SU-DHL-6 (cell line): ENCODE data around the gene NTF4.
A peak's percentile ranks its signal among the peaks of the same experiment; 100 is the strongest.
"Not testable (repeated sequence)": the region's sequence is repeated elsewhere in the genome, so short reads cannot be mapped to it uniquely, and the experiment has no call there.

Experiments used
- H2AFZ ChIP-seq: fragments of 200-600 bp; sonication (generic); 2 replicates; pipeline ENCODE4 v1.6.1; 2014; ENCODE audit warnings: low read depth, mild to moderate bottlenecking, moderate library complexity, mixed read lengths, antibody characterized with exemption, low read length; ENCODE audit not compliant: severe bottlenecking
- H3F3A ChIP-seq: fragments of 200-600 bp; shearing (Covaris generic); 2 replicates; pipeline ENCODE4 v1.6.0; 2016; ENCODE audit warnings: antibody characterized with exemption, mild to moderate bottlenecking; ENCODE audit not compliant: insufficient read depth
- H3K27ac ChIP-seq: fragments of 200-600 bp; sonication (generic); 2 replicates; pipeline ENCODE4 v1.5.1; 2016; ENCODE audit warnings: low read depth, mild to moderate bottlenecking, low read length, moderate library complexity, mixed read lengths
- H3K27me3 ChIP-seq: fragments of 200-600 bp; sonication (generic), shearing (Covaris generic); 2 replicates; pipeline ENCODE4 v1.6.0; 2014; ENCODE audit warnings: mild to moderate bottlenecking, low read length
- H3K36me3 ChIP-seq: fragments of 200-600 bp; sonication (generic); 2 replicates; pipeline ENCODE4 v1.6.1; 2014; ENCODE audit warnings: mild to moderate bottlenecking, low read length, mixed read lengths
- H3K4me2 ChIP-seq: fragments of 300-600, 200-600 bp; shearing (Covaris generic), sonication (generic); 2 replicates; pipeline ENCODE4 v1.6.0; 2014; ENCODE audit warnings: low read length, low read depth, mild to moderate bottlenecking; ENCODE audit not compliant: poor library complexity, severe bottlenecking
- H3K4me3 ChIP-seq: fragments of 200-600 bp; sonication (generic); 2 replicates; pipeline ENCODE4 v1.5.1; 2014; ENCODE audit warnings: antibody characterized with exemption, low read length, mild to moderate bottlenecking, mixed read lengths; ENCODE audit not compliant: insufficient read depth, poor library complexity, severe bottlenecking
- H3K79me2 ChIP-seq: fragments of 200-600 bp; sonication (generic); 2 replicates; pipeline ENCODE4 v1.6.1; 2014; ENCODE audit warnings: mild to moderate bottlenecking, low read length, moderate library complexity; ENCODE audit not compliant: insufficient read depth
- H3K9ac ChIP-seq: fragments of 200-600 bp; sonication (generic); 2 replicates; pipeline ENCODE4 v1.7.0; 2014; ENCODE audit warnings: mild to moderate bottlenecking, low read length
- H3K9me2 ChIP-seq: fragments of 200-600 bp; sonication (generic); replicated peaks from 2 replicates; pipeline ENCODE4 v1.6.1; 2014; ENCODE audit warnings: low read length; ENCODE audit not compliant: insufficient read depth
- H3K9me3 ChIP-seq: fragments of 200-600 bp; sonication (generic); 2 replicates; pipeline ENCODE4 v1.6.1; 2014; ENCODE audit warnings: low read length, mixed read lengths; ENCODE audit not compliant: insufficient read depth
- H4K20me1 ChIP-seq: fragments of 200-600 bp; sonication (generic); 2 replicates; pipeline ENCODE4 v1.6.1; 2014; ENCODE audit warnings: low read depth, mild to moderate bottlenecking, antibody characterized with exemption, low read length, moderate library complexity, mixed read lengths
- EZH2phosphoT487 ChIP-seq: fragments of 200-600 bp; sonication (generic), shearing (Covaris generic); conservative IDR thresholded peaks from 2 replicates; pipeline ENCODE4 v1.6.1; 2018; ENCODE audit warnings: mild to moderate bottlenecking, antibody characterized with exemption, low read length, moderate library complexity, mixed read lengths
- TF ChIP-seq, protein P1 (sequence below): fragments of 200-600 bp; sonication (generic); IDR thresholded peaks from one replicate; pipeline ENCODE4 v1.5.1; 2017; ENCODE audit warnings: antibody characterized with exemption, mild to moderate bottlenecking, low read length, moderate library complexity; ENCODE audit not compliant: insufficient read depth, poor library complexity, severe bottlenecking

The NTF4 gene

DNA sequence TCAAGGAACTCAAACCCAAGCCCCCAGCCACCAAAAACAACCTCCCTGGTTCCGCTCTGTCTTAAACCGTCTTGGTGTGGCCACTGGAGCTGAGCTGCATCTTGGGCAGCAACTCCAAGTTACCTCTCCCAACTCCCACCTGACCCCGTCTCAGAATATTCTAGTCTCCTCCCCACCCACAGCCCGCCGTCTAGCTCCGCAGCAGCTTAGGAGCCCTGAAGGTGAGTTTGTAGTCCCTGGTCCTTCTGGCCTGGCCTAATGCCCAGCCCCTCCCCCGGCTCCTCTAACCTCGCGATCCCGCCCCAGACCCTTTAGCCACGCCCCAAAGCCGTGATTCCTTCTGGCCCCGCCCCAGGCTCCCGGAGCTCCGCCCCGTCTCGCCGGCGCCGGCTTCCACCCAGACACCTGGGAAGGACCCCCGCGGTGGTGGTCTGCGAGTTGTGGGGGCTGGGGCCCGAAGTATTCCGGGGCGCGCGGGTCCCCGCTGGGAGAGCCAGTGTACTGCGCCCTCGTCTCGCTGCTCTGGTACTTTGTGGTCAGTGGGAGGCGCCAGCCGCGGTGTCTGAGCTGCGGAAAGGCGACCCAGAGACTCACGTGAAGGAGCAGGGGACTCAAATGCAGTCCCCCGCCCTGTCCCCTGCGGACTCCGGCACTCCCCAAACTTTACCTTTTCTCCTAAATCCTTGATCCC, 45.2 kb downstream of the NTF4 start:
- TF ChIP-seq, protein P1, sequence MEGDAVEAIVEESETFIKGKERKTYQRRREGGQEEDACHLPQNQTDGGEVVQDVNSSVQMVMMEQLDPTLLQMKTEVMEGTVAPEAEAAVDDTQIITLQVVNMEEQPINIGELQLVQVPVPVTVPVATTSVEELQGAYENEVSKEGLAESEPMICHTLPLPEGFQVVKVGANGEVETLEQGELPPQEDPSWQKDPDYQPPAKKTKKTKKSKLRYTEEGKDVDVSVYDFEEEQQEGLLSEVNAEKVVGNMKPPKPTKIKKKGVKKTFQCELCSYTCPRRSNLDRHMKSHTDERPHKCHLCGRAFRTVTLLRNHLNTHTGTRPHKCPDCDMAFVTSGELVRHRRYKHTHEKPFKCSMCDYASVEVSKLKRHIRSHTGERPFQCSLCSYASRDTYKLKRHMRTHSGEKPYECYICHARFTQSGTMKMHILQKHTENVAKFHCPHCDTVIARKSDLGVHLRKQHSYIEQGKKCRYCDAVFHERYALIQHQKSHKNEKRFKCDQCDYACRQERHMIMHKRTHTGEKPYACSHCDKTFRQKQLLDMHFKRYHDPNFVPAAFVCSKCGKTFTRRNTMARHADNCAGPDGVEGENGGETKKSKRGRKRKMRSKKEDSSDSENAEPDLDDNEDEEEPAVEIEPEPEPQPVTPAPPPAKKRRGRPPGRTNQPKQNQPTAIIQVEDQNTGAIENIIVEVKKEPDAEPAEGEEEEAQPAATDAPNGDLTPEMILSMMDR, result no peak
- no peak for TF ChIP-seq EZH2phosphoT487
- H2AFZ ChIP-seq, result no peak overlapping the region

DNA sequence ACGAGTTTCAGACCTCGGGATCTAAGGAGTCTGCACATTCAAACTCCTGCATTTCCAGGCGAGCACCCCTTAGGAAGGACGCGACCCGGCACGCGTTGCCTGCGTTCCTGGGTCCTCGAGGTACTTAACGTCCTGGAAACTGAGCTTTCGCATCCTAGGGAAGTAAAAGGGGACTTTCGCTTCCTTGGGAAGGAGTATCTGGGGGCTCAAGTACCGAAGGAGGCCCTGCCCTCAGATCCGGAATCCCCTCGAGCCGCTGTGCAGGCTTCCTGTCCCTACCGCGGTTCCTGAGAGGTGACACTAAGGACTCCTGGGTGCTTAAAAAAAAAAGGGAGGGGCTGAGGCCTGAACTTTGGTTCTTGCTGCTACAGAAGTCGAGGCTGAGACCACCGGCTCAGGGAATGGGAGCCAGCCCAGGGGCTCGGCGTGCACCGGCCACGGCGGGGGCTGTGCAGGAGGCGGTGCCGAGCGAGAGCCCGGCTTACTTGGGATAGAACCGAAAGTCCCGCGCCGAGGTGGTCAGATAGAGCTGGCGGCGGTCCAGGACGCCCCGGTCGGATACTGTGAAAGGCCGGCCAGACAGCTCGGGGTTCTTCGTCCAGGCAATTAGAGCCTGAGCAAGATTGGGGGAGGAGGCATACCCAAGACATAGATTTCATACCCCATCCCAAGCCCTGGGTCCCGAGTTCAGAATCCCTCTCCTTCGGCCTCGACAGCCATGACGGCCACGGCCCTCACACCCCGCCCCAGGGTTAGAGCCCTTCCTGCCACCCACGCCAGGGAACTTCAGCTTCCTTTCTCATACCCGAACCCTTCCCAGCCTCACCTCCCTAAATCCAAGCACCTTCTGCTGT, 46.0 kb downstream of the NTF4 start:
- not testable (repeated sequence) for H3K9me3 ChIP-seq, H3F3A ChIP-seq, H2AFZ ChIP-seq, H3K36me3 ChIP-seq, H3K4me3 ChIP-seq, H3K27ac ChIP-seq, H3K27me3 ChIP-seq, H4K20me1 ChIP-seq, H3K79me2 ChIP-seq, H3K9me2 ChIP-seq
- Histone ChIP-seq H3K4me2 (peak overlapping the region; percentile 48), H3K9ac (peak overlapping the region; percentile 32; the same call in 1 of the 2 replicates)

More for the DNA sequence above, 45.2 kb downstream of the NTF4 start:
- Histone ChIP-seq H3F3A (no peaks in the 10 kb centered on the region), H3K9me2 (no peaks in the 10 kb centered on the region), H4K20me1 (no peaks in the 10 kb centered on the region), H3K27me3 (no peaks in the 10 kb centered on the region), H3K36me3 (no peaks in the 10 kb centered on the region), H3K4me2 (no peak overlapping the region), H3K9ac (no peak overlapping the region), H3K4me3 (no peak overlapping the region), H3K79me2 (no peaks in the 10 kb centered on the region), H3K27ac (no peak overlapping the region), H3K9me3 (no peaks in the 10 kb centered on the region)

DNA sequence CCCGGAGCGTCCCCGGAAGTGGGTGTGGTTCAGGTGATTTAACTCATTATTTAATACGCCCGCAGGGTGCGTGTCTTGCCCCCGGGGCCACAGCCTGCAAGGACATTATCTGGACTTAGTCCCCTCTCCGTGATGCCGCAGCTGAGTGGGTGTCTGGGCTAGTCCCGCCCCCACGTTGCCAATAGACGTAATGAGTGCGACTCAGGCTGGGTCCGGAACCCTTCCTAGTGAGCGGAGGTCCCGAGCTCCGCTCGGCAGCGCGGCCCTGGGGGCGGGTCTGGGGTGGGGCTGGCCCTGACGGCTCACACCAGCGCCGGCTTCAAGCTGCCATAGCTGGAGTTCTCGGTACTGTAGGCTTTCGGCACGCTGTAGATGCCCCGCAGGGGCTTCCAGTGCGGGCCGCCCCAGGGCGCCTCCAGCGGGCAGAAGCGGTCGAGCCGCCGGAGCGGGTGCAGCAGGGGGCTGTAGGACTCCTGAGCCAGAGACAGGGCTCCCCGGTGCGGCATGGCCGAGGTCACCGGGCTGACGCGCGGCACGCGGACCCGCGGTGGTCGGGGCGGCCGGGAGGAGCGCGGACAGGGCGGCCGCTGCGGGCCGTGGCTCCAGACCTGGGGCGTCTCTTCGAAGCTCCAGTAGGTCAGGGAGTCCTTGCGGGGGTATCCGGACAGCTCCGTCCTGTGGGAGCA, 46.8 kb downstream of the NTF4 start:
- Histone ChIP-seq H3K36me3 (no peaks in the 10 kb centered on the region), H3F3A (no peaks in the 10 kb centered on the region), H3K9me2 (no peaks in the 10 kb centered on the region), H3K27me3 (no peaks in the 10 kb centered on the region), H3K9ac (peak overlapping the region; percentile 32; the same call in 1 of the 2 replicates), H4K20me1 (no peaks in the 10 kb centered on the region), H3K27ac (no peak overlapping the region), H3K79me2 (no peaks in the 10 kb centered on the region), H2AFZ (no peak overlapping the region), H3K9me3 (no peaks in the 10 kb centered on the region), H3K4me3 (no peak overlapping the region), H3K4me2 (peak overlapping the region; percentile 48)
- TF ChIP-seq, protein P1, result peak; percentile 33
- no peak for TF ChIP-seq EZH2phosphoT487
